Measurements from ENCODE around the gene RBMS3. TPM values are rescaled to one million over a fixed set of nuclear protein-coding genes. Genes with fewer than 3 reads are reported as not detected.

RBMS3 gene
- total RNA-seq, 1 experiment from 2014 or later, result 7.4 TPM

DNA sequence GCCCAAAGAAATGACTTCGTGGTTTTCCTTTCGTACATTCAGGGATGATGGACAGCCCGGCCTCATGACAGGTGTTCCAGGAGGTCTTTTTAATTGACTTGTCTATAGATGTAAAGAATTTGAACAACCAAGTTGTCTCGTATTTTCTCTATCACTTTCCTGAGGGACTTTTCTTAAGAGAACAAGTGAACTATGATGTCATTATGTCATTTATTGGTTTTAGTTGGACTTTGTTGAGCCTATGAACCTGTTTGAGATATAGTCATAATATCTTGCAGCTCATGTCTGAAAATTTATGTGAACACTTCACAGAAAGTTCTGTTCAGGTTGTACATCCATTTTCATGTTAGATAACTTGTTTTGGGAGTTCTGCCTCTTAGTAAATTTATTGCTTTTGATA is 89.2 kb downstream of the RBMS3 start:
- Mint-ChIP-seq H3K27ac (ENCODE audit: unreplicated experiment) (no peak overlapping the region), H3K27me3 (ENCODE audit: insufficient read depth, unreplicated experiment) (no peaks in the 10 kb centered on the region), H3K4me1 (ENCODE audit: low read depth, unreplicated experiment) (no peaks in the 10 kb centered on the region), H3K4me3 (ENCODE audit: unreplicated experiment) (no peak overlapping the region), H3K9me3 (ENCODE audit: unreplicated experiment) (no peaks in the 10 kb centered on the region), H3K36me3 (ENCODE audit: insufficient read depth, unreplicated experiment) (peaks cover 6% of the 10 kb centered on the region)
- no TSS peak for BruUV-seq (replicated peaks)
- DNase-seq, result no peak
- intact Hi-C loops (cut with micrococcal nuclease; ENCODE audit: unreplicated experiment), result no loop called here
- ChIA-PET CTCF (no interaction called here), POLR2A (no interaction called here)
- Histone ChIP-seq H3K36me3 (ENCODE audit: control insufficient read depth, insufficient read depth, low read length) (no peaks in the 10 kb centered on the region), H3K27me3 (replicated peaks; ENCODE audit: control insufficient read depth, insufficient read depth, low read length) (no peaks in the 10 kb centered on the region), H3K4me1 (peaks cover 5% of the 10 kb centered on the region; the same call in 1 of the 2 replicates), H3K4me3 (ENCODE audit: low read depth, low read length) (no peak overlapping the region), H3K9me3 (no peaks in the 10 kb centered on the region)
- TF ChIP-seq, protein P1, sequence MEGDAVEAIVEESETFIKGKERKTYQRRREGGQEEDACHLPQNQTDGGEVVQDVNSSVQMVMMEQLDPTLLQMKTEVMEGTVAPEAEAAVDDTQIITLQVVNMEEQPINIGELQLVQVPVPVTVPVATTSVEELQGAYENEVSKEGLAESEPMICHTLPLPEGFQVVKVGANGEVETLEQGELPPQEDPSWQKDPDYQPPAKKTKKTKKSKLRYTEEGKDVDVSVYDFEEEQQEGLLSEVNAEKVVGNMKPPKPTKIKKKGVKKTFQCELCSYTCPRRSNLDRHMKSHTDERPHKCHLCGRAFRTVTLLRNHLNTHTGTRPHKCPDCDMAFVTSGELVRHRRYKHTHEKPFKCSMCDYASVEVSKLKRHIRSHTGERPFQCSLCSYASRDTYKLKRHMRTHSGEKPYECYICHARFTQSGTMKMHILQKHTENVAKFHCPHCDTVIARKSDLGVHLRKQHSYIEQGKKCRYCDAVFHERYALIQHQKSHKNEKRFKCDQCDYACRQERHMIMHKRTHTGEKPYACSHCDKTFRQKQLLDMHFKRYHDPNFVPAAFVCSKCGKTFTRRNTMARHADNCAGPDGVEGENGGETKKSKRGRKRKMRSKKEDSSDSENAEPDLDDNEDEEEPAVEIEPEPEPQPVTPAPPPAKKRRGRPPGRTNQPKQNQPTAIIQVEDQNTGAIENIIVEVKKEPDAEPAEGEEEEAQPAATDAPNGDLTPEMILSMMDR (IDR thresholded peaks at IDR 0.05; ENCODE audit: insufficient read depth in 1 of 2, low read depth in 1 of 2, low read length in 1 of 2, severe bottlenecking in 1 of 2, unreplicated experiment in 1 of 2), result no peak

DNA sequence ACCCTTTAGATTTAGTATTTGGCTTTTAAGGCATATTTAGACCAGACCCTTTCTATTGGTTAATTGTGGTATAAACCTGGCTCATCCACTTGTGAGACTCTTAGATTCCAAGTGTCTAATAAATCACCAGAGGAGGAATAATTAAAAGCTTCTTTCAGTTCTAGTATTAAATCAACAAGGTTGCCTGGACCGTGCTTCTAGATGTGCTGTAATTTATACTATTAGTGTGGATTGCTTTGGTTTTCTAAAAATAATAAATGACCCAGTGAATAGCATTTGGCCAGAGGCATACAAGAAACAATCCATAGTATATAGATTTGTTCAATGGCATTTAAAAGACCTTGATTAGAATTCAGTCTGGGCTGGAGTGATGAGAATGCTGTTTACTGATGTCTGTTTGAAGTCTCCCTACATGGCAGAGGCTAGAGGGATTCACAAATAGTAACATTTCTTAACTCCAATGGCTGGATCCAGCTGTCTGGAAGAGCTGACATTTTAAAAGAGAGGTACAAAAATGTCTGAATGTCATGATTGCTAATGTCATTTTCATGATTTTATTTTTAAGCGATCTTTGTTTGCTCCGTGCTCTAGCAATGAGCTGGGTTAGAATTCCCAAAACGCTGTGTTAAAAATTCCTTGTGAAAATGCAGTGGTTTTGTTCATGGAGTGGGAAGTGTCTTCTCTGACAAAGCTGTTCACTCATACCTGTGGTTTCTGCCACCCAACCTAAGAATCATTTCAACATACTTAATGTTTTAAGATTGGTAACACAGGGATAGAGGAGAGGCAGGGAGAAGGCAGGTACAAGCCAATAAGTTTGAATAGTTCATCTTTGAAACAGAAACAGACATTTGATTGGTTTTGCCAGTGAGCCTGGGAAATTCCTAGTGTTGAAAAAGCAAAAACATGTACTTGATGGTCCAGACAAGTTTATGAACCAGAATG is 89.9 kb downstream of the RBMS3 start:
- H3K4me1 ChIP-seq, result peaks cover 5% of the 10 kb centered on the region; the same call in 1 of the 2 replicates
- Mint-ChIP-seq H3K9me3 (ENCODE audit: unreplicated experiment) (no peaks in the 10 kb centered on the region), H3K4me1 (ENCODE audit: low read depth, unreplicated experiment) (no peaks in the 10 kb centered on the region), H3K36me3 (ENCODE audit: insufficient read depth, unreplicated experiment) (peaks cover 6% of the 10 kb centered on the region), H3K4me3 (ENCODE audit: unreplicated experiment) (no peak overlapping the region), H3K27me3 (ENCODE audit: insufficient read depth, unreplicated experiment) (no peaks in the 10 kb centered on the region), H3K27ac (ENCODE audit: unreplicated experiment) (no peak overlapping the region)
- TF ChIP-seq, protein P1 (IDR thresholded peaks at IDR 0.05; ENCODE audit: insufficient read depth in 1 of 2, low read depth in 1 of 2, low read length in 1 of 2, severe bottlenecking in 1 of 2, unreplicated experiment in 1 of 2), result no peak
- H3K36me3 ChIP-seq (ENCODE audit: control insufficient read depth, insufficient read depth, low read length), result no peaks in the 10 kb centered on the region
- no peaks in the 10 kb centered on the region for H3K9me3 ChIP-seq
- no peak for DNase-seq
- CTCF ChIA-PET, result no interaction called here
- H3K4me3 ChIP-seq (ENCODE audit: low read depth, low read length), result no peak overlapping the region
- H3K27me3 ChIP-seq (replicated peaks; ENCODE audit: control insufficient read depth, insufficient read depth, low read length), result no peaks in the 10 kb centered on the region
- POLR2A ChIA-PET, result no interaction called here
- BruUV-seq (replicated peaks), result no TSS peak
- intact Hi-C loops (cut with micrococcal nuclease; ENCODE audit: unreplicated experiment), result no loop called here

DNA sequence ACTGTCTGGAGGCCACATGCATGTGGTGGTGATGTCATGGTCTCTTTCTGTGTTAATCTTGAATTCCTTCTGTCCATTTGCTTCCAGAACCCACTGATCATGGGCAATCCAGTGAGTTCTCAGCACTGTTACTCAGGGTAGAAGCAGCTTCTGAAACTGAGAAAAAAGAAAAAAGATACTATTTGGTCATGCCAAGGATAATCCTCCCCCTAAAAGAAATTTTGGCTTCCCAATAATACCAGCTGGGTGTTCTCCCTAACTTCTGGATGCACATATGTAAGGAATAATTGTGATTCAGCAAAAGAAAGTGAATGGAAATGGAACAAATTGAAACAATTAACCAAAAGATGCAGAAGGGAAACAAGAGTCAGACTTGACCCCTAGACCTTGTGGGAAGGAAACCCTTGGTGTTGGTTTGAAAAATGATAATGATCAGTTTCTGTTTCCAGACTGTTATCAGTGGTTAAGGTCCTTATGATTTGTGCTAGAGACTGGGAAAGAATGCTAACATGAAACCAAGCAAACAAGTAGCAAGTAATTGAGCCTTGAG is 92.3 kb downstream of the RBMS3 start:
- no peaks in the 10 kb centered on the region for H3K9me3 Mint-ChIP-seq (ENCODE audit: unreplicated experiment)
- TF ChIP-seq, protein P1 (IDR thresholded peaks at IDR 0.05; ENCODE audit: insufficient read depth in 1 of 2, low read depth in 1 of 2, low read length in 1 of 2, severe bottlenecking in 1 of 2, unreplicated experiment in 1 of 2), result no peak
- peaks cover under 1% of the 10 kb centered on the region; the same call in 1 of the 2 replicates for H3K4me1 ChIP-seq
- peaks cover 6% of the 10 kb centered on the region for H3K36me3 Mint-ChIP-seq (ENCODE audit: insufficient read depth, unreplicated experiment)
- no peak overlapping the region for H3K4me3 Mint-ChIP-seq (ENCODE audit: unreplicated experiment)
- no peak for DNase-seq
- BruUV-seq (replicated peaks), result no TSS peak
- H3K4me1 Mint-ChIP-seq (ENCODE audit: low read depth, unreplicated experiment), result no peaks in the 10 kb centered on the region
- intact Hi-C loops (cut with micrococcal nuclease; ENCODE audit: unreplicated experiment), result no loop called here
- no peak overlapping the region for H3K27ac Mint-ChIP-seq (ENCODE audit: unreplicated experiment)
- H3K27me3 Mint-ChIP-seq (ENCODE audit: insufficient read depth, unreplicated experiment), result no peaks in the 10 kb centered on the region
- no peaks in the 10 kb centered on the region for H3K36me3 ChIP-seq (ENCODE audit: control insufficient read depth, insufficient read depth, low read length)
- ChIA-PET CTCF (no interaction called here), POLR2A (no interaction called here)
- H3K27me3 ChIP-seq (replicated peaks; ENCODE audit: control insufficient read depth, insufficient read depth, low read length), result no peaks in the 10 kb centered on the region
- H3K9me3 ChIP-seq, result no peaks in the 10 kb centered on the region
- H3K4me3 ChIP-seq (ENCODE audit: low read depth, low read length), result no peak overlapping the region

Data from Caco-2 (cell line).